DOHH2 (cell line): ENCODE data around the gene KLHDC9.

Experiments used
- H3F3A ChIP-seq: fragments of 200-600 bp; sonication (generic), shearing (Covaris generic); 2 replicates; pipeline ENCODE4 v1.6.0; 2016; ENCODE audit warnings: antibody characterized with exemption, mild to moderate bottlenecking; ENCODE audit not compliant: control insufficient read depth, insufficient read depth
- H3K27ac ChIP-seq: fragments of 200-600 bp; sonication (generic); 2 replicates; pipeline ENCODE4 v1.5.1; 2014; ENCODE audit warnings: low read depth, mild to moderate bottlenecking, low read length, moderate library complexity
- H3K27me3 ChIP-seq: fragments of 200-600 bp; sonication (generic); 2 replicates; pipeline ENCODE4 v1.6.1; 2014; ENCODE audit warnings: mild to moderate bottlenecking, low read length, mixed read lengths; ENCODE audit not compliant: control insufficient read depth
- H3K36me3 ChIP-seq: fragments of 200-600 bp; sonication (generic); 2 replicates; pipeline ENCODE4 v1.6.1; 2014; ENCODE audit warnings: mild to moderate bottlenecking, low read length, moderate library complexity, mixed read lengths; ENCODE audit not compliant: control insufficient read depth
- H3K4me1 ChIP-seq: fragments of 200-600 bp; sonication (generic); 2 replicates; pipeline ENCODE4 v1.6.1; 2014; ENCODE audit warnings: mild to moderate bottlenecking, low read length, mixed read lengths; ENCODE audit not compliant: control insufficient read depth
- H3K4me2 ChIP-seq: fragments of 200-600 bp; sonication (generic); 2 replicates; pipeline ENCODE4 v1.6.0; 2014; ENCODE audit warnings: mild to moderate bottlenecking, low read length, moderate library complexity
- H3K4me3 ChIP-seq: fragments of 200-600 bp; sonication (generic); 2 replicates; pipeline ENCODE4 v1.5.1; 2014; ENCODE audit warnings: mild to moderate bottlenecking, low read length, mixed read lengths
- H3K79me2 ChIP-seq: fragments of 200-600 bp; sonication (generic); 2 replicates; pipeline ENCODE4 v1.6.1; 2014; ENCODE audit warnings: mild to moderate bottlenecking, low read length, mixed read lengths; ENCODE audit not compliant: control insufficient read depth
- H3K9me2 ChIP-seq: fragments of 200-600 bp; sonication (generic); replicated peaks from 2 replicates; pipeline ENCODE4 v1.6.1; 2014; ENCODE audit warnings: mild to moderate bottlenecking, low read length, mixed read lengths; ENCODE audit not compliant: control insufficient read depth
- H3K9me3 ChIP-seq: fragments of 200-600 bp; sonication (generic); 2 replicates; pipeline ENCODE4 v1.6.1; 2014; ENCODE audit warnings: antibody characterized with exemption, low read length, mixed read lengths; ENCODE audit not compliant: control insufficient read depth, insufficient read depth
- H4K20me1 ChIP-seq: fragments of 200-600 bp; sonication (generic); 2 replicates; pipeline ENCODE4 v1.6.0; 2014; ENCODE audit warnings: low read depth, mild to moderate bottlenecking, antibody characterized with exemption, low read length, moderate library complexity; ENCODE audit not compliant: control insufficient read depth, insufficient read depth
- CTCF ChIP-seq: fragments of 200-600 bp; sonication (generic); IDR thresholded peaks from one replicate; pipeline ENCODE4 v1.5.1; 2014; ENCODE audit warnings: antibody characterized with exemption, mild to moderate bottlenecking, low read depth, low read length; ENCODE audit not compliant: poor library complexity, severe bottlenecking
- EZH2phosphoT487 ChIP-seq: fragments of 200-600 bp; sonication (generic); IDR thresholded peaks from 2 replicates; pipeline ENCODE4 v1.6.1; 2017; ENCODE audit warnings: borderline replicate concordance, mild to moderate bottlenecking, antibody characterized with exemption, low read length, moderate library complexity, mixed read lengths

KLHDC9 gene

GRCh38 chr1:161081519-161081918 is 16.6 kb upstream of the KLHDC9 start:
- no peaks in the 10 kb centered on the region for H3K9me2 ChIP-seq
- no peak overlapping the region for H3K4me3 ChIP-seq
- H3K4me2 ChIP-seq = no peak overlapping the region
- TF ChIP-seq CTCF (no peak), EZH2phosphoT487 (no peak)
- no peaks in the 10 kb centered on the region for H3K9me3 ChIP-seq
- H3K4me1 ChIP-seq = no peaks in the 10 kb centered on the region
- no peaks in the 10 kb centered on the region for H3K79me2 ChIP-seq
- no peaks in the 10 kb centered on the region for H3F3A ChIP-seq
- no peak overlapping the region for H3K27ac ChIP-seq
- no peaks in the 10 kb centered on the region; the same call in 1 of the 2 replicates for H3K27me3 ChIP-seq
- no peaks in the 10 kb centered on the region for H4K20me1 ChIP-seq
- H3K36me3 ChIP-seq = no peaks in the 10 kb centered on the region

GRCh38 chr1:161082483-161082882 is 15.7 kb upstream of the KLHDC9 start:
- H3K27ac ChIP-seq = no peak overlapping the region
- H3K27me3 ChIP-seq = no peaks in the 10 kb centered on the region; the same call in 1 of the 2 replicates
- H3K9me2 ChIP-seq = no peaks in the 10 kb centered on the region
- H3K79me2 ChIP-seq = no peaks in the 10 kb centered on the region
- no peak overlapping the region for H3K4me3 ChIP-seq
- no peaks in the 10 kb centered on the region for H3F3A ChIP-seq
- no peaks in the 10 kb centered on the region for H3K4me1 ChIP-seq
- no peak overlapping the region for H3K4me2 ChIP-seq
- no peaks in the 10 kb centered on the region for H3K9me3 ChIP-seq
- H3K36me3 ChIP-seq = no peaks in the 10 kb centered on the region
- TF ChIP-seq CTCF (no peak), EZH2phosphoT487 (no peak)
- no peaks in the 10 kb centered on the region for H4K20me1 ChIP-seq

- no peaks in the 10 kb centered on the region for H3K79me2 ChIP-seq
- H4K20me1 ChIP-seq = no peaks in the 10 kb centered on the region
- no peaks in the 10 kb centered on the region for H3F3A ChIP-seq
- H3K27me3 ChIP-seq = no peaks in the 10 kb centered on the region; the same call in 1 of the 2 replicates
- no peak overlapping the region for H3K27ac ChIP-seq
- no peak overlapping the region for H3K4me2 ChIP-seq
- no peaks in the 10 kb centered on the region for H3K9me3 ChIP-seq
- H3K9me2 ChIP-seq = no peaks in the 10 kb centered on the region
- H3K4me1 ChIP-seq = no peaks in the 10 kb centered on the region
- H3K36me3 ChIP-seq = no peaks in the 10 kb centered on the region
- no peak overlapping the region for H3K4me3 ChIP-seq
- no peak for TF ChIP-seq CTCF
- TF ChIP-seq EZH2phosphoT487 = no peak
These were observed 15.0 kb upstream of the KLHDC9 start for GRCh38 chr1:161082996-161083747.
